ENCODE results near the gene SPAG9.
A peak's percentile ranks its signal among the peaks of the same experiment; 100 is the strongest.

SPAG9 gene

DNA sequence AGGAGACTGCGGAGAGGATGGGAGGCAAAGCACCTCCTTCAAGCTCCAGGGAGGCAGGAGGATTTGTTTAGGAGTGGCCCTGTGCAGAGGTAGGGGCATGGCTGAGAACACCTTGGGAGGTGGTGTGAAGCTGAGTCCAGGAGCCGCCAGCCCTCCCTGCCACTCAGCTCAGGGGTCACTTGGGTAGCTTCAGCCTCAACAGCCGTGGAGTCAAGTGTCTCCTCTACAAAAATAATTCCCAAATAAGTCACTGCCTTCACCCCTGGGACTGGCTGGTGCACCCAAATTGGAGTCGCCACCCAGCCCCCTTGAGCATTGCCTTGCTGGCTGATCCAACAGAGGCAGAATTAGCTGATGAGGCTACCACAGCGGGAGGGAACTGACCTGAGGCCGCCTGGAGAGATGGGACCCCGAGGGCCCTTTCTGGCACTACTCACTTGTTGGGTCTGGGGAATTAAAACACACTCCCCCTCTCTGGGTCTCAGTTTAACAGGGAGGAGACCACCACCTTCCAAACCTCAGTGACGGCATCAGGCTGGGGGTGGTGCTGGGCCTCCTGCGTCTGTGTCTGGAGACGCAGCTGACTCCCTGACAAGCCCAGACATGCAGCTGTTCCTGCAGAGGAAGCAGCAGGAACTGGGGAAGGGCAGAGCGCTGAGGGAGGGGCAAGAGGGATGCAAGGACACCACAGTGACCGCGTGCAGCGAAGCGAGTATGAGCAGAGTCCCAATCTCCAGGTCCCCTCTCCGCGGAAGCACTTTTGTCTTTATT is 166.7 kb downstream of the SPAG9 start:
- peak; percentile 58 for DNase-seq (ENCODE audit: low read depth)
- H3K4me3 ChIP-seq (ENCODE audit: control insufficient read depth, low read depth, low read length), result no peak overlapping the region
- TF ChIP-seq CTCF (conservative IDR thresholded peaks at IDR 0.05; ENCODE audit: control insufficient read depth, insufficient read depth, low read depth, low read length), result no peak

- no peak overlapping the region for H3K4me3 ChIP-seq (ENCODE audit: control insufficient read depth, low read depth, low read length)
- TF ChIP-seq CTCF (conservative IDR thresholded peaks at IDR 0.05; ENCODE audit: control insufficient read depth, insufficient read depth, low read depth, low read length), result no peak
- DNase-seq (ENCODE audit: low read depth), result no peak
Observed at GRCh38 chr17:50953518-50953830, 167.2 kb downstream of the SPAG9 start.

GRCh38 chr17:50952889-50953288 is 167.8 kb downstream of the SPAG9 start:
- DNase-seq (ENCODE audit: low read depth), result no peak
- TF ChIP-seq CTCF (conservative IDR thresholded peaks at IDR 0.05; ENCODE audit: control insufficient read depth, insufficient read depth, low read depth, low read length), result no peak
- no peak overlapping the region for H3K4me3 ChIP-seq (ENCODE audit: control insufficient read depth, low read depth, low read length)

DNA sequence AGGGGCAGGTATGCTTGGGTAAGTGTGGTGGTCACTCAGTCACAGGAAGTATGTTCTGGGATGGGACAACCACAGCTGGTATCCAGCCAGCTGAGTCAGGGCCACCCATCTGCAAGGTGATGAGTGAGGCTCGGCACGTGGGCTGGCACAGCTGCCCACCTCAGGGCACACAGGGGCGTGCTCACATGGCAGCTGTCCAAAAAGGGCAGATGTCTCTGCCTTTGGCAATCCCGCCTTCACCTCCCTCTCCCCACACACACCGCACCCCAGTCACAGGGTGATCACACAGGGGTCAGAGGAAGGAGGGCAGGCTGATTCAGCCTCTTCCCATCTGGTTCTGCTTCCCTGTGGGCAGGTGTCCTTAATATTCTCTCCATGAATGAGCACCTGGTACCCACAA is 168.7 kb downstream of the SPAG9 start:
- TF ChIP-seq CTCF (conservative IDR thresholded peaks at IDR 0.05; ENCODE audit: control insufficient read depth, insufficient read depth, low read depth, low read length), result no peak
- H3K4me3 ChIP-seq (ENCODE audit: control insufficient read depth, low read depth, low read length), result no peak overlapping the region
- peak; percentile 60 for DNase-seq (ENCODE audit: low read depth)

GRCh38 chr17:50949989-50950877 is 170.4 kb downstream of the SPAG9 start:
- peak; percentile 66 for TF ChIP-seq CTCF (conservative IDR thresholded peaks at IDR 0.05; ENCODE audit: control insufficient read depth, insufficient read depth, low read depth, low read length)
- no peak overlapping the region for H3K4me3 ChIP-seq (ENCODE audit: control insufficient read depth, low read depth, low read length)

GRCh38 chr17:50949128-50949988 is 171.3 kb downstream of the SPAG9 start:
- no peak overlapping the region for H3K4me3 ChIP-seq (ENCODE audit: control insufficient read depth, low read depth, low read length)
- no peak for DNase-seq (ENCODE audit: low read depth)
- no peak for TF ChIP-seq CTCF (conservative IDR thresholded peaks at IDR 0.05; ENCODE audit: control insufficient read depth, insufficient read depth, low read depth, low read length)

More at GRCh38 chr17:50949989-50950877, 170.4 kb downstream of the SPAG9 start:
- DNase-seq (ENCODE audit: low read depth), result peak; percentile 94
